Suppressor macrophage (primary cell): ENCODE measurements around the gene CROCC2.
A peak's percentile ranks its signal among the peaks of the same experiment; 100 is the strongest.

Source experiments
- DNase-seq, 4 experiments: peaks; one replicate each; pipeline ENCODE4 v3.0.0-alpha.2; 2020 to 2022

The CROCC2 gene

GRCh38 chr2:241040081-241040803, 134.1 kb downstream of the CROCC2 start:
- DNase-seq: no peak

- DNase-seq: peak in 3 of 4 experiments; percentile 9 to 38 (median 14)
Observed at GRCh38 chr2:241041589-241042158, 135.5 kb downstream of the CROCC2 start.
